HUES6 (cell line): ENCODE measurements around the gene MSI2.

Experiments
- H3K27ac ChIP-seq: 2 replicates; pipeline ENCODE4 v1.7.0; 2013; ENCODE audit warnings: low read depth, mild to moderate bottlenecking, low read length, inconsistent platforms
- H3K27me3 ChIP-seq: 2 replicates; pipeline ENCODE4 v1.6.1; 2013; ENCODE audit warnings: low read length; ENCODE audit not compliant: control insufficient read depth, insufficient read depth
- H3K36me3 ChIP-seq: 2 replicates; pipeline ENCODE4 v1.6.1; 2013; ENCODE audit warnings: low read length; ENCODE audit not compliant: control insufficient read depth, insufficient read depth
- H3K4me1 ChIP-seq: 2 replicates; pipeline ENCODE4 v1.6.1; 2013; ENCODE audit warnings: low read length; ENCODE audit not compliant: control insufficient read depth, insufficient read depth
- H3K4me3 ChIP-seq: 2 replicates; pipeline ENCODE4 v1.5.1; 2013; ENCODE audit warnings: low read depth, low read length
- H3K9ac ChIP-seq: one replicate; pipeline ENCODE4 v1.6.1; 2013; ENCODE audit warnings: mild to moderate bottlenecking, low read length
- H3K9me3 ChIP-seq: 2 replicates; pipeline ENCODE4 v1.6.1; 2013; ENCODE audit warnings: low read depth, low read length; ENCODE audit not compliant: control insufficient read depth, insufficient read depth

The MSI2 gene

GRCh38 chr17:57601143-57601735, 344.9 kb downstream of the MSI2 start:
- peaks cover 32% of the 10 kb centered on the region for H3K4me1 ChIP-seq

GRCh38 chr17:57602896-57603295, 346.6 kb downstream of the MSI2 start:
- H3K36me3 ChIP-seq = no peaks in the 10 kb centered on the region
- H3K4me3 ChIP-seq = no peak overlapping the region
- H3K9me3 ChIP-seq = no peaks in the 10 kb centered on the region
- no peak overlapping the region for H3K27ac ChIP-seq
- H3K27me3 ChIP-seq = no peaks in the 10 kb centered on the region
- H3K4me1 ChIP-seq = peaks cover 40% of the 10 kb centered on the region
- H3K9ac ChIP-seq = no peak overlapping the region

More at GRCh38 chr17:57601143-57601735, 344.9 kb downstream of the MSI2 start:
- H3K9ac ChIP-seq = no peak overlapping the region
- no peak overlapping the region for H3K27ac ChIP-seq
- no peaks in the 10 kb centered on the region for H3K27me3 ChIP-seq
- no peaks in the 10 kb centered on the region for H3K36me3 ChIP-seq
- H3K4me3 ChIP-seq = no peak overlapping the region
- H3K9me3 ChIP-seq = no peaks in the 10 kb centered on the region

GRCh38 chr17:57603546-57603945, 347.2 kb downstream of the MSI2 start:
- H3K9ac ChIP-seq = no peak overlapping the region
- peaks cover 44% of the 10 kb centered on the region for H3K4me1 ChIP-seq
- H3K36me3 ChIP-seq = no peaks in the 10 kb centered on the region
- no peak overlapping the region for H3K27ac ChIP-seq
- no peaks in the 10 kb centered on the region for H3K27me3 ChIP-seq
- no peaks in the 10 kb centered on the region for H3K9me3 ChIP-seq
- H3K4me3 ChIP-seq = no peak overlapping the region

DNA sequence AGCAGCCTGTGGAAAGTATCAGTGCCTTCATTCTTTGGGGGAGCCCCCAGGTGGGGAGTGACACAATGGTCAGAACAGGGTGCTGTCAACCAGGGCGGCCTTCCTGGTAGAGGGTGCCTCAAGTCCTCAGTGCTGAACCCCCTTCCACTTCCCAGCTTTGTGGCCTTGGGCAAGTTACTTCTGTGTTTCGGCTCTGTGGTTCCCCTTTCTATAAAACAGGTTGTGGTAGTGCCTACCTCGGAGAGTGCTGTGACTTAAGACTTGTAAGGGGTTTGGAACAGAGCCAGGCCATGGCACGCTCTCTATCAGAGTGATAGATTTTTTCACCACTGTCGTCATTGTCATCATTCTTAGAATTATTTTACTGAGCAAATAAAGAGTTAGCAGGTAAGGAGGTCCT, 347.7 kb downstream of the MSI2 start:
- Histone ChIP-seq H3K9ac (no peak overlapping the region), H3K4me3 (no peak overlapping the region), H3K4me1 (peaks cover 49% of the 10 kb centered on the region), H3K27ac (no peak overlapping the region), H3K36me3 (no peaks in the 10 kb centered on the region), H3K9me3 (no peaks in the 10 kb centered on the region), H3K27me3 (no peaks in the 10 kb centered on the region)

DNA sequence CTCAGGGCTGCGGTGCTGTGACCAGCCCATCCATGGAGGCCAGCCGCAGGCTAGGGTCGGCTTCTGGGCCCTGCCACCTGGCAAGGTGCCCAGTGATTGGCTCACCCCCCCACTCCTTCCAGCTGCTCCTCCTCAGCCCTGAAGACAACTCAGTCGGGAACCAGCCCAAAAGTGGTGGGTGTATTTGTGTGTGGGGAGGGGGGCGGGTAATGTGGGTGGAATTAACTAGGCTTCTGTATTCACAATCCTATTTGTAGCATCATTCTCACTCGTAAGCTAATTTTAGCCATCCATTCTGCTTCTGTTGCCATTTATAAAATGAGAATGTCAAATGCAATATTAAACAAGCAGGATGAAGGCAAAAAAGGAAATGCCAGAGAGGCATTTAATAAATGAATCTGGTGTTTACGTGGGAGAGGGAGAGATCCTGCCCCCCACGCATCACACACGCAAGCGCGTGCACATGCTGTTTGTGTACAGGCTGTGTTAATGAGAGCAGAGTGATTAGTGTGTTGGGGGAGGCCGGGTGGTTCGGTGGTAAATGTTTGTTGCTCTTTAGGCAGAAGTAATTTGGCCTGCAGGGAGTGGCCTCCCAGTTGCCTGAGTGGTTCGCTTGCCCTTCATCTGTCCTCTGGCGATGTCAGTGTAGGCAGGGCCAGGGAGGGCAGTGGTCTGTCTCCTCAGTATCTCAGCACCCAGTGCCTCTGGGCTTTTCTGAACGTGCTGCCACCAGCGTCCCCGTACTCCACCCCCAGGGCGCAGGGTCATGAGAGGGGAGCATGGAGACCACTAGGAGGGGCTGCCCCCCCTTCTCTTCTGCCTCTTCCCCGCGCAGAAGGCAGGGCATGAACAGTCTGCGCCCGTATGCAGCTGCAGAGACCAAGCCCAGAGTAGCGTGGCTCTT, 348.7 kb downstream of the MSI2 start:
- no peak overlapping the region for H3K4me3 ChIP-seq

GRCh38 chr17:57605675-57606105, 349.4 kb downstream of the MSI2 start:
- H3K27me3 ChIP-seq = no peaks in the 10 kb centered on the region
- no peak overlapping the region for H3K4me3 ChIP-seq
- no peaks in the 10 kb centered on the region for H3K9me3 ChIP-seq
- H3K27ac ChIP-seq = no peak overlapping the region
- peaks cover 51% of the 10 kb centered on the region for H3K4me1 ChIP-seq
- no peaks in the 10 kb centered on the region for H3K36me3 ChIP-seq
- no peak overlapping the region for H3K9ac ChIP-seq

More for the DNA sequence above, 348.7 kb downstream of the MSI2 start:
- H3K9ac ChIP-seq = no peak overlapping the region
- H3K27me3 ChIP-seq = no peaks in the 10 kb centered on the region
- no peaks in the 10 kb centered on the region for H3K9me3 ChIP-seq
- no peaks in the 10 kb centered on the region for H3K36me3 ChIP-seq
- H3K4me1 ChIP-seq = peaks cover 51% of the 10 kb centered on the region
- H3K27ac ChIP-seq = no peak overlapping the region

- no peaks in the 10 kb centered on the region for H3K36me3 ChIP-seq
- peaks cover 48% of the 10 kb centered on the region for H3K4me1 ChIP-seq
- H3K27me3 ChIP-seq = no peaks in the 10 kb centered on the region
- H3K9me3 ChIP-seq = no peaks in the 10 kb centered on the region
- H3K27ac ChIP-seq = no peak overlapping the region
- no peak overlapping the region for H3K9ac ChIP-seq
- no peak overlapping the region for H3K4me3 ChIP-seq
Observed at GRCh38 chr17:57606111-57606875, 350.0 kb downstream of the MSI2 start.

- H3K4me1 ChIP-seq = peaks cover 57% of the 10 kb centered on the region
- no peak overlapping the region for H3K4me3 ChIP-seq
- H3K27ac ChIP-seq = peak overlapping the region; percentile 16; the same call in 1 of the 2 replicates
- H3K9ac ChIP-seq = no peak overlapping the region
- H3K36me3 ChIP-seq = no peaks in the 10 kb centered on the region
- no peaks in the 10 kb centered on the region for H3K9me3 ChIP-seq
- no peaks in the 10 kb centered on the region for H3K27me3 ChIP-seq
Observed at GRCh38 chr17:57607553-57608120, 351.3 kb downstream of the MSI2 start.

DNA sequence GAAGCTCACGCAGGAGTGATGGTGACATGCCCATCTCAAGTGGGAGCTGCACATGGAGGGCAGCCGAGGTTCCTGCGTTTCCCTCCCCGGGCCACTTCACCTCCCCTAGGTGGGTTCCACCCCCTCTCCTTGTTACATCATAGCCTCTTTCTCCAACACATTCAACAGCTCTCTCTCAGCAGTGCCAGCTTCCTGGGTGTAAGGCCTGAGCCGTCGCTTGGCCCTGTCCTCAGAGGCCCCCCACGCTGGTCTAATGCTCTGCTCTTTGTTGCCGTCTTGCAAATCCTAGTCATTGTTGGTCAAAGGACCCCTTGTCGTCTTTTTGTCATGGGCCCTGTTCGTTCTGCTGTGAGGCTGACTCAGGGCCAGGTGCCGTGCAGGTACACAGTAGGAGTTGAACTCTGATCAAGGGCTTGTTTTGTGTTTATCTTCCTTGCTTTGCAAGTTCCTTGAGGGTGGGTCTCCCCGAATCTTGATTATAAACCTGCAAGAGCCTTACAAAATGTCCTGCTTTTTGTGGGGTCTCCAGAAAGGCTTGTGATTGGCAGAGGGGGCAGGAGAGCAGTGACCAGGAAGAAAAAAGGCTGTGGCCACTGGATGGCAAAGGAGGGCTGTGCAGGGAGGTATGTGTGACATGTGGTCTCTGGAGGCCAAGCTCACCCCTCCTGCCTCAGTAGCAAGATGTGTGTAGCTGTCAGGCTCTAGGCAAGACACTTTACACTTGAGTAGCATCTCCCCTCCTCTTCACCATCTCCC, 352.2 kb downstream of the MSI2 start:
- Histone ChIP-seq H3K36me3 (no peaks in the 10 kb centered on the region), H3K9ac (no peak overlapping the region), H3K4me1 (peaks cover 61% of the 10 kb centered on the region), H3K27ac (peak overlapping the region; percentile 16; the same call in 1 of the 2 replicates), H3K27me3 (no peaks in the 10 kb centered on the region), H3K4me3 (no peak overlapping the region), H3K9me3 (no peaks in the 10 kb centered on the region)

DNA sequence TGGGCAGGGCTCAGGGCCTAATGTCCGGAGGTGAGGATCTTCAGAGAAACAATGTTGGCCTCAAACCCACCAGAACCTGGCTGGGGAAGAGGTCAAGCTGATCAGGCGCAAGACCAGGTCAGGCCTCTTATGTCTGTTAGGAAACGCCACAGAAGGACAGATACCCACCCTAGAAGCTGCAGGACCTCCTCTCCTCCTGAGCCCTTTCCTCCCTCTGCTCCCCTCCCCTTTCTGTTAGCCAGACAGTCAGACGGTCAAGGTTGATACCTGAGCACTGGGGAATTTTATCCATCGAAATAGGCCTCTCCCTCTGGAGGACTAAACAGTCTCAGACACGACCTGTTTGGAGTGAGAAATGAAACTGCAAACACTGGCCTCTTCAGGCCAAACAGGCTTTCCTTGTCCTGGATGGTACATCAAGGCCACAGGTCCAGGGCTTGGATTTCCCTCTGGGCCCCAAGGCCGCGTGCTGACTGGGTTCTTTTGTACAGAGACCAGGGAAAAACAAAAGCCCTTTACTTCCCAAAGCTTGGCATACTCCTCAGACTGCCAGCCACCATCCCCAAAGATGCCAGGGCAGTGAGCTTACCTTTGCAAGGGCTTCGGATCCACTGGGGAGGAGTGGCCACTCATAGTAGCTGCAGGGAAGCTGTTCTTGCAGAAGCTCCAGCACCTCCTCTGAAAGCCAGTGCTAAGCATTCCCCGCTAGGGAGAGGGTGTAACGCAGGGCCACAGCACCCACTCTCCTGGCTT, 353.0 kb downstream of the MSI2 start:
- H3K9ac ChIP-seq = no peak overlapping the region
- H3K27ac ChIP-seq = no peak overlapping the region
- peaks cover 61% of the 10 kb centered on the region for H3K4me1 ChIP-seq
- no peaks in the 10 kb centered on the region for H3K9me3 ChIP-seq
- no peaks in the 10 kb centered on the region for H3K36me3 ChIP-seq
- H3K27me3 ChIP-seq = no peaks in the 10 kb centered on the region
- H3K4me3 ChIP-seq = no peak overlapping the region
